Fibroblast of lung (primary cell): Measurements from ENCODE around the gene KCTD6.

Source experiments
- EZH2 ChIP-seq: IDR thresholded peaks from 2 replicates; pipeline ENCODE4 v1.5.1; 2012; ENCODE audit warnings: low read length, control low read depth, mild to moderate bottlenecking; ENCODE audit errors: missing control alignments
- TF ChIP-seq, protein P1 (sequence below), 2 donors: IDR thresholded peaks in 1 of 2; conservative IDR thresholded peaks in 1 of 2; 1 replicate in 1 of 2; 2 replicates in 1 of 2; pipeline ENCODE4 v1.5.1; 2011 to 2012; ENCODE audit warnings: low read length in 2 of 2, control low read depth in 1 of 2, inconsistent platforms in 1 of 2, low read depth in 1 of 2, mild to moderate bottlenecking in 1 of 2

DNA sequence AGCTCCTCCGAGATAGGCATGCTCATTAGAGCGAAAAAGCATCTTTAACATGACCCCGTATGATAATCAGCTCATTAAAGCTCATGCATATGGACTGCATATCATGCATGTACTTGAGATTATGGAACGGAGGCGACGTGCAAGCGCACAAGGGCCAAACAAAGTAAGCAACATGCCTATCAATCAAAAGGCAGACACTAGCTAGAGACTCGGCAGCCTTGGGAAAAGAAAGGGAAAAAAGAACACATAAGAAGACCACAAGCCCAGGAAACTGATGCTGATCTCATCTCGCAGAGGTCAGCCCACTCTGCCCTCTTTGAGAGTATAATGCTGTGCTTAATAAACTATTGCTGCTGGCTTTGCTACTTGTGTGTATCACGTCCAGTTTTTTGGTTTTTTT is 47.7 kb downstream of the KCTD6 start:
- TF ChIP-seq, protein P1, sequence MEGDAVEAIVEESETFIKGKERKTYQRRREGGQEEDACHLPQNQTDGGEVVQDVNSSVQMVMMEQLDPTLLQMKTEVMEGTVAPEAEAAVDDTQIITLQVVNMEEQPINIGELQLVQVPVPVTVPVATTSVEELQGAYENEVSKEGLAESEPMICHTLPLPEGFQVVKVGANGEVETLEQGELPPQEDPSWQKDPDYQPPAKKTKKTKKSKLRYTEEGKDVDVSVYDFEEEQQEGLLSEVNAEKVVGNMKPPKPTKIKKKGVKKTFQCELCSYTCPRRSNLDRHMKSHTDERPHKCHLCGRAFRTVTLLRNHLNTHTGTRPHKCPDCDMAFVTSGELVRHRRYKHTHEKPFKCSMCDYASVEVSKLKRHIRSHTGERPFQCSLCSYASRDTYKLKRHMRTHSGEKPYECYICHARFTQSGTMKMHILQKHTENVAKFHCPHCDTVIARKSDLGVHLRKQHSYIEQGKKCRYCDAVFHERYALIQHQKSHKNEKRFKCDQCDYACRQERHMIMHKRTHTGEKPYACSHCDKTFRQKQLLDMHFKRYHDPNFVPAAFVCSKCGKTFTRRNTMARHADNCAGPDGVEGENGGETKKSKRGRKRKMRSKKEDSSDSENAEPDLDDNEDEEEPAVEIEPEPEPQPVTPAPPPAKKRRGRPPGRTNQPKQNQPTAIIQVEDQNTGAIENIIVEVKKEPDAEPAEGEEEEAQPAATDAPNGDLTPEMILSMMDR (conservative IDR thresholded peaks at IDR 0.05 in 1 of 2, IDR thresholded peaks at IDR 0.05 in 1 of 2; ENCODE audit: low read depth in 1 of 2, low read length in 2 of 2): no peak
- TF ChIP-seq EZH2: no peak
